Putamen (tissue), 1 donor: ENCODE data around the gene USP46.

Source experiments
- DNase-seq: peaks from one replicate; pipeline ENCODE4 v3.0.0-alpha.2; 2016; ENCODE audit warnings: low spot score

Gene USP46

GRCh38 chr4:52574036-52574435, 85.1 kb downstream of the USP46 start:
- no peak for DNase-seq

DNA sequence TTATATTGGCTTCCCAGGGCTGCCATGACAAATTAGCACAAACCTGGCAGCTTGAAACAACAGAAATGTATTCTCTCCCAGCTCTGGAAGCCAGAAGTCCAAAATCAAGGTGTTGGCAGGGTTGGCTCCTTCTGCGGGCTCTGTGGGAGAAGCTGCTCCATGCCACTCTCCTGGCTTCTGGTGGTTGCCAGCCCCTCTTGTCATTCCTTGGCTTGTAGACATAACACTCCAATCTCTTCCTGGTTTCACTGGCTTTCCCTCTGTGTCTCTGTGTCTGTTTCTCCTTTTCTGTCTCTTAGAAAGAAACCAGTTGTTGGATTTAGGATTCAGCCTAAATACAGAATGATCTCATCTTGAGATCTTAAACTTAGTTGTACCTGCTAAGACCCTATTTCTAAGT, 85.5 kb downstream of the USP46 start:
- no peak for DNase-seq

- no peak for DNase-seq
Measured at GRCh38 chr4:52572936-52573485, 86.1 kb downstream of the USP46 start.

DNA sequence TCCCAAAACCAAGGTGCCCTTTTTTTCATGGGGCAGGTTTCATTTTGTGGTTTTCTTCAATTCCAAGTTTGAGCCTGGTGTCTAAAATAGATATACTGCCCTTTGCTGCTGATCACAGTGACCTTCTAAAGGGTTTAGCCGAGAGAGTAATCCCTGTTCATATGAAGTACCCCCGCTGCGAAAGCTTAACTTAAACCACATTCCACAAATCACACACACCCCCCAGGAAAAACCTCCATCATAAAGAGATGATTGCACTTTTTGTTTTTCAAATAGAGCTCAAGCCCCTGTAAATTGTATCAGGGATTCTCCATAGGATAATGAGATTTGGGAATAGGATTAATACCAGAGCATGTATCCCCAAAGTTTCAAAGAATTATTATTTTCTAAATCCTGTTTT, 90.8 kb downstream of the USP46 start:
- DNase-seq = no peak

DNA sequence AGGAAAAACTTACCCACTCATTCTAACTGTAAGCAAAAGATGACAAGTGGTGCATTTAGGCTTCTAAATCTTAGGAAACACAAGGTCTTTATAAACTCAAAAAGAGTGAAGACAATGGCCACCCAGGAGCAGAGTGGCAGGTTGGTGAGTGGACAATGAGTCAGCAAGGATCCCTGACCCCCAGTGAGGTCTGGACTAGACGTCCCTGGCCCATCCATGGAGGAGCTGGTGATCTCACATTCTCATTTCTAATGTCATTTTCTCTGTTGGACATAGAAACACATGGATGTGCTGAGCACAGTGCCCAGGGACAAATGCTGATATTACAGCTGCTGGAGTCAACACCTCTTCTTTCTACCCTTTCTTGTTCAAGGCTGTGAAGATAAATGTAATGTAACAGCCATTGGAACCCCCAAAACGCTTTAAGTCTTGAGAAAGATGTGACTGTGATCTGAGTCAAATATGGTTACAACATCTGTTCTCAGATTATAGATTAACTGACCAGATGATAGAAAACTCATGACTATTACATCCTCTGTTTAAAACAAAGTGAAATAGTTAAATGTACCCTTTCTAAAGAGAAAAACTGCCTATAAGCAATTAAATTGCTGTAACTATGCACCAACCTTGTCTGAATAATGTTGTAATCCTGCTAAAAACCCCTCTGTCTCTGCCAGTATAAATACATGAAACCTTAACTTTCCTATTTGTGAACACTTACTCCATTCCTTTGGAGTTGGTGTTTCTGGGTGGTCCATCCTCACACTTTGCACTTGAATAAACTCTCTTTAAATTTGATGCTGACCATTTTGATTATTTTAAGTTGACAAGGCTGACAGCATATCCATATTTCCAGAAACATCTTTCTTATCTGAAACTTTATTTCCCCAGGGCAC, 92.7 kb downstream of the USP46 start:
- DNase-seq = no peak

- DNase-seq = peak; percentile 35
Measured at GRCh38 chr4:52560844-52561280, 98.2 kb downstream of the USP46 start.

- no peak for DNase-seq
Measured at GRCh38 chr4:52555356-52555716, 103.8 kb downstream of the USP46 start.

DNA sequence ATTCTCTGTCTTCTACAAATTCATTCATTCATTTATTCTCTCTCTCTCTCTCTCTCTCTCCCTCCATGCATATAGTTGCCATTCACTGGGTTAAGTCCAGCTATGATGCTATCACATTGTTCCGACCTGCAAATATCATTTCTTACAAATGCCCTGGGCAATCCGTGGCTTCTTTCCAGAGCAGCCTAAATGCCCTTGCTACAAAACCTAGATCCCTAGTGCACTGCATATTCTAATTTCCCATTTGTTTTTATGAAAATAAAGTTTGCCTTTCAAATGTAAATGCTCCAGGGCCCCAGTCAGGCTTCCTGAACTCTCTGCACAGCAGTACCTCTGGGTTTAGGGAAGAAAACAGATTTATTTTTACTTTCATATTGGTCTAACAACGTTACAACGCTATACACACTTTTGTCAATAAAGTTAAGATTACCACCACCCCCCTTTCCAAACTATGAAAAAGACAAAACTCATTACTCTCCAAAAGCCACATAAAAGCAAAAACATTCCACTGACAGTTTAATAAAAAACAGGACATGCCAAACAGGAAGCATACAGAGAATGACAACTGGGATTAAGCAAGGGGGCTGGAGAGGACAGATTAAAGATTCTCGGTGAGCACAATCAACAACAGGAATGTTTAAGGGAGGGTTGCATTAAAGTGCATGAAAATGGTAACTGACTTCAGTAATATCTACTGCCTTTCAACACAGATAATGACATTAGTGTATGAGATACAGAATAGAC, 104.3 kb downstream of the USP46 start:
- DNase-seq = no peak

GRCh38 chr4:52552778-52553177, 106.3 kb downstream of the USP46 start:
- no peak for DNase-seq

DNA sequence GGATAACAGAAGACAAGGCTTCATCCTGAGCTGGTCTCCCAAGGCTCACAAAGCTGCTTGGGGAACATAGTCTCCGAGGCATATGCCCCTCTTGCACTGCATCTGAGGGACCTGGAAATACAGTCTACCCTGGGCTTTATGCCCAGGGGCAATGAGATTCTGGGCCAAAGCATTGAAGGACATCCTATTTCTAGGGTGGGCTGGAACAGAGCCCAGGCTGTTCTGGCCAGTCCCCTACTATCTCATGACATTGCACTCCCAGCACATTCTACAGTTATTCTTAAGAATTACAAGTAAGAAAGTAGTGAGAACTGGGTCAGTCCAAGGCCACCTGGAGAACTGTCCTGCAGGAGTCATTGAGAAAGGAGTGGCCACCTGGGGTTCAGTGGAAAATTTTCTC, 107.6 kb downstream of the USP46 start:
- no peak for DNase-seq

DNA sequence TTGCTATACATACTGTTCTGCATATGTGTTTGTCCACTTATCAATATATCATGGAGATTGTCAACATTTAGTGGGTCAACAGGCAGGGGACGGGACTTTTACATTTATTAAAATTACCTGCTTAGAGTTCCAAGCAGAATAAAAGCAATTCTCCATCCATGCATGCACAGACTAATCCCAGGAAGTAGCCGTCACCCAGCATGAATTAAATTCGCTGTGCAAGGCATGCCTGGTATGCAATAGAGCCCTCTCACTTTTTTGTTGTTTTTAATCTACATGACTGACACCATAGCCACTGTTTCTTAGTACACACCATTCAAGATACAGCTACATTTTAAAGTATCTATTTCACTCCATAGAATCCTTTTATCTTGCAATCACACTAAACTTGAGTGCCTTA, 108.9 kb downstream of the USP46 start:
- no peak for DNase-seq

DNA sequence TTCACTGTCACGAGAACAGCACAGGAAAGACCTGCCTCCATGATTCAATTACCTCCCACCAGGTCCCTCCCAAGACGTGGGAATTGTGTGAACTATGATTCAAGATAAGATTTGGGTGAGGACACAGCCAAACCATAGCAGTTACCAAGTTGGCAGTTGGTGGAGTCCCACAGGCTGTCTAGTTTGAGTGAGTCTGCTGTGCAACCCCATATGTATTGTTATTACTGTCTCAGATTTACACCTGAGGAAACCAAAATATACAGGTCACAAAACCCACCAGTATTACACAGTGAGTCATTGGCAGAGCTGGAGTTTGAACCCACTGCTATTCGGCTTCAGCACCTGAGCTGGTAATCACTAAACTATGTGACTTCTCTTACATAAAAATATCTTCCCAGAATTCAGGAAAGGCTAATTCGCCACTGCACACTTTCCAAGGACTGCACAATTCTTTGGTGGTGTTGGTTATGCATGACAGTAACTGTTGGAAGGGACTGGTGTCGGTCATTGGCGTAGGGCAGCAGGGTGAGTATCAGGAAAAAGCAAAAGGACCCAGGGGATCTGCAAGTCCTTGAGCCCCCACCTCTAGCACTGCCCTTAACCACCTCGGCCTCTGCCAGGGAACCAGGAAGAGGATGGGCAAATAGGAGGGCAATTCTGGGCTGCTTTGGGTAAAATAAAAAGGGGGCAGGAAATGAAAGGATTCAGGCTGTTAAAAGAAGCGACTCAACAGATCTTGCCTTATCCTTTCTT, 110.1 kb downstream of the USP46 start:
- no peak for DNase-seq

DNA sequence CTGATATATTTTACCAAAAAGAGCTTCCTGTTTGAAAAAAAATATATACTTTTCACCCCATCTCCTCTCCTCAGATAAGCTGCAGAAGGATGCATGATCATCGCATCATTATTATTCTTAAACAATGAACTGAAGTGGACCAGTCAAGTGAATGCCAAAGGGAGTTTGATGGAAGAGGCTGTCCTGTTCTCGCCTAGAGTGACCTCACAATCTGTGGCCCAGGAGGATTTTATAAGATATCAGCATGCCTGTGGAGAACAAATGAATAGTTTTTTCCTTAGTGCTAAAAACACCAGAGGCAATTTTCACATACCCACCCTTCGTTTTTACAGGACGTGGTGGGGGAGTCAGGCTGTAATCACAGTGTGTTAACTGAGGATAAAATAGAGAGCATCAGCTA, 112.7 kb downstream of the USP46 start:
- DNase-seq = no peak

DNA sequence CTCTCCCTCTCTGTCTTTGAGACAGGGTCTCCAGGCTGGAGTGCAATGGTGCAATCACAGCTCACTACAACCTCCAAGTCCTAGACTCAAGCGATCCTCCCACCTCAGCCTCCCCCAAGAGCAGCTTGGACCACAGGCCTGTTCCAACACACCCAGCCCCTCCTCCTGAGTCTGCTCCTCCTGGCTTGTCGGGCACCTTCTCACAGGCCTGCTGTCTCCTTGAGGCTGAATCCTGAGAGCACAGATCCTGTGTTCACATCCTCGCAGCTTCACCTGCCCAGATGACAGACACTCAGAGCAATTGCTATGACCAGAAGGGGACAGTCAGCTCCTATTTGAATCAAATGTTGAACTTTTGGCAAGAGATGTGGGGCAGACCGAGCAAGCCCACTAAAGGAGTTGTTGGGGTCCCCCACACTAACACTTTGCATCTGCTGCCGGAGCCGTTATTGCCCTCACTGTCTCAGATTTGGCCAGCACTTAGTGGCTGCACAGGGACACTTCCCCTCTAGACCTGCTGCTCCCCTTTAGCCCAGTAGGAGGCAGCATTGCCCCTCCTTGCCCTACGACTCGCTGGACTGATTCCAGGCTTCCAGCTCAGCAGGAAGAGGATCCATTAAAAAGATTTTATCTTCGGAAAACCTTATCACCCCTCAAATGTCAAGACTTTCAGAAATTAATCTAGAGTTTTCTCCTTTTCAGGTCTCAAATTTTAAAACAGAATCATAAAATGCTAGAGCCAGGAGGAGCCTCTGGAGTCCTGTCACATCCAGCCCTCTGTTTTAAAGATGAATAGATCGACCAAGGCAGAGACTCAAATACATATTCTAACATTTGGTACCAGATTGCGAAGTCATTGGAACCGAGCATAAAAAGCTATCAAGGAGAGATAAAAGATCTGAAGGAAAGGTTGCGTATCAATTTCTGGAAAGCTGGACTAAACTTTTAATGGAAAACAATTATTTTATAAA, 113.7 kb downstream of the USP46 start:
- DNase-seq = peak; percentile 46
